GM18517 (cell line): Measurements from ENCODE around the gene SBK3.

Source experiments
- ATAC-seq: cut with Tn5 transposase; IDR thresholded peaks from one replicate; pipeline ENCODE4 v1.9.1; 2021; ENCODE audit warnings: mild to moderate bottlenecking, moderate library complexity; ENCODE audit not compliant: unreplicated experiment

Gene SBK3

GRCh38 chr19:55491546-55492360 lies 53.6 kb downstream of the SBK3 start:
- no peak for ATAC-seq
